GM12878 (cell line): Measurements from ENCODE around the gene EFCAB10.

ENCODE experiments used
- CBX5 ChIP-seq: sonication (generic); IDR thresholded peaks from 2 replicates; pipeline ENCODE4 v1.6.1; 2016; ENCODE audit warnings: low read depth, moderate library complexity, mild to moderate bottlenecking, inconsistent platforms
- CREB1 ChIP-seq: IDR thresholded peaks from 2 replicates; pipeline ENCODE4 v1.6.1; 2012; ENCODE audit warnings: low read depth, mild to moderate bottlenecking, inconsistent platforms
- CTCF ChIP-seq, 3 experiments: IDR thresholded peaks in 2 of 3; conservative IDR thresholded peaks in 1 of 3; 2 replicates each; pipeline ENCODE4 v1.5.1; 2011; ENCODE audit warnings: low read depth in 3 of 3, low read length in 3 of 3, mild to moderate bottlenecking in 3 of 3, control low read depth in 2 of 3, moderate library complexity in 2 of 3, inconsistent platforms in 1 of 3, mixed read lengths in 1 of 3; ENCODE audit not compliant: control insufficient read depth in 2 of 3, insufficient read depth in 1 of 3; ENCODE audit errors: extremely low read depth in 1 of 3
- DPF2 ChIP-seq: fragments of 450-650 bp; IDR thresholded peaks from 2 replicates; pipeline ENCODE4 v1.6.1; 2017; ENCODE audit warnings: mild to moderate bottlenecking
- E4F1 ChIP-seq: fragments of 450-650 bp; IDR thresholded peaks from 2 replicates; pipeline ENCODE4 v1.6.1; 2018; ENCODE audit warnings: borderline replicate concordance, mild to moderate bottlenecking; ENCODE audit not compliant: partially characterized antibody
- GABPA ChIP-seq: IDR thresholded peaks from 2 replicates; pipeline ENCODE4 v1.6.1; 2014; ENCODE audit warnings: antibody characterized with exemption, low read depth, mild to moderate bottlenecking, inconsistent platforms
- KAT2A ChIP-seq: conservative IDR thresholded peaks from 2 replicates; pipeline ENCODE4 v1.6.1; 2011; ENCODE audit warnings: low read depth, low read length; ENCODE audit not compliant: control insufficient read depth
- MAX ChIP-seq: IDR thresholded peaks from 2 replicates; pipeline ENCODE4 v1.6.1; 2012; ENCODE audit warnings: low read depth, low read length, improper control_type of control experiment
- NRF1 ChIP-seq: conservative IDR thresholded peaks from 2 replicates; pipeline ENCODE4 v1.6.1; 2011; ENCODE audit warnings: mild to moderate bottlenecking, low read depth, low read length, improper control_type of control experiment
- RCOR1 ChIP-seq: conservative IDR thresholded peaks from 2 replicates; pipeline ENCODE4 v1.6.1; 2012; ENCODE audit warnings: low read depth, low read length, improper control_type of control experiment
- REST ChIP-seq: IDR thresholded peaks from 2 replicates; pipeline ENCODE4 v1.6.1; 2012; ENCODE audit warnings: mild to moderate bottlenecking, low read depth, low read length
- SMC3 ChIP-seq: IDR thresholded peaks from 2 replicates; pipeline ENCODE4 v1.6.1; 2011; ENCODE audit warnings: low read length, improper control_type of control experiment, borderline replicate concordance
- TAF1 ChIP-seq: IDR thresholded peaks from 2 replicates; pipeline ENCODE4 v1.6.1; 2011; ENCODE audit warnings: mild to moderate bottlenecking, low read depth, low read length, borderline replicate concordance
- USF2 ChIP-seq: IDR thresholded peaks from 2 replicates; pipeline ENCODE4 v1.6.1; 2011; ENCODE audit warnings: low read depth, low read length, improper control_type of control experiment, borderline replicate concordance

GRCh38 chr7:105613611-105614330, 32.5 kb upstream of the EFCAB10 start:
- TF ChIP-seq GABPA: no peak
- no peak for TF ChIP-seq CREB1
- TF ChIP-seq CTCF (IDR thresholded peaks at IDR 0.05 in 2 of 3, conservative IDR thresholded peaks at IDR 0.05 in 1 of 3; ENCODE audit: control insufficient read depth in 2 of 3, extremely low read depth in 1 of 3, insufficient read depth in 1 of 3, low read depth in 3 of 3, low read length in 3 of 3): no peak
- TF ChIP-seq RCOR1: no peak
- TF ChIP-seq DPF2: no peak
- no peak for TF ChIP-seq TAF1
- TF ChIP-seq CBX5: no peak
- no peak for TF ChIP-seq USF2
- TF ChIP-seq NRF1: no peak
- no peak for TF ChIP-seq MAX
- no peak for TF ChIP-seq KAT2A
- no peak for TF ChIP-seq REST
- TF ChIP-seq E4F1: no peak
- no peak for TF ChIP-seq SMC3
